Parathyroid adenoma (tissue), 2 donors: ENCODE results near the gene CEP135.

ENCODE experiments used
- H2AFZ ChIP-seq: fragments of 300-600 bp; sonication (generic); one replicate; pipeline ENCODE4 v1.7.0; 2017; ENCODE audit warnings: antibody characterized with exemption, mild to moderate bottlenecking
- H3K27ac ChIP-seq: fragments of 300-600 bp; sonication (generic); one replicate; pipeline ENCODE4 v1.7.0; 2017
- H3K27me3 ChIP-seq: fragments of 300-600 bp; sonication (generic); one replicate; pipeline ENCODE4 v1.7.0; 2017; ENCODE audit warnings: low read length; ENCODE audit not compliant: control insufficient read depth, insufficient read depth
- H3K36me3 ChIP-seq: fragments of 300-600 bp; sonication (generic); one replicate; pipeline ENCODE4 v1.7.0; 2017; ENCODE audit warnings: low read length; ENCODE audit not compliant: control insufficient read depth, insufficient read depth
- H3K4me1 ChIP-seq: fragments of 300-600 bp; sonication (generic); one replicate; pipeline ENCODE4 v1.7.0; 2017; ENCODE audit warnings: control low read depth
- H3K4me2 ChIP-seq: fragments of 300-600 bp; sonication (generic); one replicate; pipeline ENCODE4 v1.7.0; 2017; ENCODE audit warnings: low read length
- H3K4me3 ChIP-seq: fragments of 300-600 bp; sonication (generic); one replicate; pipeline ENCODE4 v1.7.0; 2017; ENCODE audit warnings: low read depth, low read length
- H3K79me2 ChIP-seq: fragments of 300-600 bp; sonication (generic); one replicate; pipeline ENCODE4 v1.7.0; 2017; ENCODE audit warnings: control low read depth
- H3K9ac ChIP-seq: fragments of 300-600 bp; sonication (generic); one replicate; pipeline ENCODE4 v1.7.0; 2017; ENCODE audit warnings: mild to moderate bottlenecking
- H3K9me3 ChIP-seq: fragments of 300-600 bp; sonication (generic); one replicate; pipeline ENCODE4 v1.7.0; 2017; ENCODE audit warnings: low read length; ENCODE audit not compliant: control insufficient read depth
- TF ChIP-seq, protein P1 (sequence below): fragments of 300-600 bp; sonication (generic); IDR thresholded peaks from one replicate; pipeline ENCODE4 v1.7.0; 2017; ENCODE audit warnings: antibody characterized with exemption, mild to moderate bottlenecking
- donor health status: primary hyperparathyroidism.

Gene CEP135

DNA sequence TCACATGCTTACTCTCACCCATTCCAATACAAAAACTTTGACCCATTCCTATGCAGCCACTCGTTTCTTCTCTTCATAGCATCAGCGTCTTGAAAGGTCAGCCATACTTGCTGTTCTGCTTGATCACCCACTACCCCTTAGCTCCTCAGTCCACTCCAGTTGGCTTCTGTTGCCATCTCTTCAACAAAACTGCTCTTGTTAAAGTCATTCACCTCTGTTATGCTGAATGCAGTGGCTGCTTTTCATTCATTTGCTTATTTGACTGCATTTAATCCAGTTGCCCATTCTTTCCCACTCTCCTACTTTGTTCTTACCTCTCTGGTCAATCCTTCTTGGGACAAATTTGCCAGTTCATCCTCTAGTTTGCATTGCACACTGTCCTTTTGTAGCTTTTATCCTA lies 24.9 kb downstream of the CEP135 start:
- TF ChIP-seq, protein P1, sequence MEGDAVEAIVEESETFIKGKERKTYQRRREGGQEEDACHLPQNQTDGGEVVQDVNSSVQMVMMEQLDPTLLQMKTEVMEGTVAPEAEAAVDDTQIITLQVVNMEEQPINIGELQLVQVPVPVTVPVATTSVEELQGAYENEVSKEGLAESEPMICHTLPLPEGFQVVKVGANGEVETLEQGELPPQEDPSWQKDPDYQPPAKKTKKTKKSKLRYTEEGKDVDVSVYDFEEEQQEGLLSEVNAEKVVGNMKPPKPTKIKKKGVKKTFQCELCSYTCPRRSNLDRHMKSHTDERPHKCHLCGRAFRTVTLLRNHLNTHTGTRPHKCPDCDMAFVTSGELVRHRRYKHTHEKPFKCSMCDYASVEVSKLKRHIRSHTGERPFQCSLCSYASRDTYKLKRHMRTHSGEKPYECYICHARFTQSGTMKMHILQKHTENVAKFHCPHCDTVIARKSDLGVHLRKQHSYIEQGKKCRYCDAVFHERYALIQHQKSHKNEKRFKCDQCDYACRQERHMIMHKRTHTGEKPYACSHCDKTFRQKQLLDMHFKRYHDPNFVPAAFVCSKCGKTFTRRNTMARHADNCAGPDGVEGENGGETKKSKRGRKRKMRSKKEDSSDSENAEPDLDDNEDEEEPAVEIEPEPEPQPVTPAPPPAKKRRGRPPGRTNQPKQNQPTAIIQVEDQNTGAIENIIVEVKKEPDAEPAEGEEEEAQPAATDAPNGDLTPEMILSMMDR: no peak
- H3K9me3 ChIP-seq: no peaks in the 10 kb centered on the region
- no peak overlapping the region for H3K4me2 ChIP-seq
- no peaks in the 10 kb centered on the region for H3K36me3 ChIP-seq
- no peaks in the 10 kb centered on the region for H3K4me1 ChIP-seq
- no peak overlapping the region for H2AFZ ChIP-seq
- H3K79me2 ChIP-seq: no peaks in the 10 kb centered on the region
- no peaks in the 10 kb centered on the region for H3K27me3 ChIP-seq
- H3K4me3 ChIP-seq: no peak overlapping the region
- H3K9ac ChIP-seq: no peak overlapping the region
- no peak overlapping the region for H3K27ac ChIP-seq

DNA sequence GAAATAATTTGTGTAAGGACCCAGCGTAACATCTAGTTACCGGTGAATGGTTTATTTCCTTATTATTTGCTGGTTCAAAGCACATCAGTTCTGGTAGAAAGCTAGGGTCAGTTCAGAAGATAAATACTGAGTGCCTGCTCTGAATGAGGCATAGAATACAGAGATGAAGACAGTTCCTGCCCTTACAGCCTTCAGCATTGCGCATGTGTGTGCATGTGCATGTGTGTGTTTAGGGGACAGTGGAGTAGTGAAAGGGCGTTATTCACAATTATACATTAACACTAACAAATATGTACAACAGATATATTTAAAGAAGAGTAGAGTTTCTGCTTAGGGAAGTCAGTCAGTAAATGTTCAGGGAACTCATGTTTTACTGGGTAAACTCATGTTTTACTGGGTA lies 29.1 kb downstream of the CEP135 start:
- Histone ChIP-seq H3K36me3 (no peaks in the 10 kb centered on the region), H3K79me2 (no peaks in the 10 kb centered on the region), H3K27me3 (no peaks in the 10 kb centered on the region), H3K4me3 (no peak overlapping the region), H3K27ac (no peak overlapping the region), H3K9me3 (no peaks in the 10 kb centered on the region), H3K4me1 (no peaks in the 10 kb centered on the region), H3K9ac (no peak overlapping the region), H2AFZ (no peak overlapping the region), H3K4me2 (no peak overlapping the region)
- TF ChIP-seq, protein P1: no peak

DNA sequence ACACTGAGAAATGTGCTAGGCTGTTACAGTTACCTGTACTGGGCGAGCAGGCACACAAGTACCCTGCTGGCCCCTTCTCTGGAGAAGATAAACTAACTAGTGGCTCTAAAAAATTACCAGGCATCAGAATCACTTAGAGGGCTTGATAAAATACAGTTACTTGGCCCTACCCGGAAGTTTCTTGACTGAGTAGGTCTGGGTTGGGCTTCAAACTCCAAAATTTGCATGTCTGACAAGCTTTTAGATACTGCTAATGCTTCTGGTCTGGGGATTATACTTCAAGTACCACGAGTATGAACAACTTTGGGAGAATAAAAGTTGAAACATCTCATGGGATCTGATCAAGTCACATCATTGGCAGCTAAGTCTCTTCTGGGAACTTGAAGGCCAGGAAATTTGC lies 30.8 kb downstream of the CEP135 start:
- Histone ChIP-seq H3K4me1 (no peaks in the 10 kb centered on the region), H3K9me3 (no peaks in the 10 kb centered on the region), H3K27ac (no peak overlapping the region), H3K36me3 (no peaks in the 10 kb centered on the region), H3K9ac (no peak overlapping the region), H2AFZ (no peak overlapping the region), H3K4me3 (no peak overlapping the region), H3K4me2 (no peak overlapping the region), H3K79me2 (no peaks in the 10 kb centered on the region), H3K27me3 (no peaks in the 10 kb centered on the region)
- TF ChIP-seq, protein P1: no peak

DNA sequence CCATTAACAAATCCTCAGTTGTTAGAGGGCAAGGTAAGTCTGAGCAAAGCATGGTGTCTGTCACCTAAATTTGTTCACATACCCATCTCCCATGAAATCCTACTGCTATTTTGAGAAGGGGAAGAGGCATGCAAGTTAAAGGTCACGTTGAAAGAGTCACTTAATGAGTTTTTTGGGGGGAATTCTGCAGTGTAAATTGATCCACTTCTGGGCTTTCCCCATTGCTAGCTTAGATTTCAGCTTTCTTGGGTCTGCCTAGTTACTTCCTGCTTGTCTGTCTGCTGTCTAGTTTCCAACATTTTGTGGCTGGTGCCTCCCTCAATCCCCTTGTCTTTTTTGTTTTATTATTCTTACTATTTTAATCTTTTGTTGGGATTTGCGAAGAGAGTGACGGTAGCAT lies 32.0 kb downstream of the CEP135 start:
- TF ChIP-seq, protein P1: no peak
- H3K4me3 ChIP-seq: no peak overlapping the region
- no peaks in the 10 kb centered on the region for H3K36me3 ChIP-seq

DNA sequence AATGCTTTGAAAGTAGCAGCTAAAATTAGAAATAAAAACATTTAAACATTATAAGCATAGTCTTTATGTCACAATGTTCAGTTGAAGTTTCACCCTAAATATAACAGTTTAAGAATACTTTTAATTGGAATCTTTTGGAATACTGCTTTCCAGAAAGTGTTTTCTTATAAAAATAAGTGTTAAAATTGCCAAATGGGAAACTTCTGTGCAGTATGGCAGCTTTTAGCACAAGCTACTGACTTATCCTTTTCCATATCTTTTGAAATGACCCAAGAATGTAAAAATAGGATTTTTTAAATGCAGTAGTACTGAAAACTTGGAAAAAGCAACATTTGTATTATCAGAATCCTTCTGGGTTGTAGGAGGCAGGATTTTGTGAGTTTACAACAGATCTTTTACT lies 34.2 kb downstream of the CEP135 start:
- Histone ChIP-seq H2AFZ (no peak overlapping the region), H3K36me3 (no peaks in the 10 kb centered on the region), H3K9ac (no peak overlapping the region), H3K4me1 (no peaks in the 10 kb centered on the region), H3K27ac (no peak overlapping the region), H3K27me3 (no peaks in the 10 kb centered on the region), H3K4me3 (no peak overlapping the region), H3K4me2 (no peak overlapping the region), H3K79me2 (no peaks in the 10 kb centered on the region), H3K9me3 (no peaks in the 10 kb centered on the region)
- TF ChIP-seq, protein P1: no peak

More for the DNA sequence above, 32.0 kb downstream of the CEP135 start:
- no peak overlapping the region for H3K9ac ChIP-seq
- no peaks in the 10 kb centered on the region for H3K9me3 ChIP-seq
- no peaks in the 10 kb centered on the region for H3K4me1 ChIP-seq
- no peak overlapping the region for H3K4me2 ChIP-seq
- no peaks in the 10 kb centered on the region for H3K79me2 ChIP-seq
- H3K27ac ChIP-seq: no peak overlapping the region
- H3K27me3 ChIP-seq: no peaks in the 10 kb centered on the region
- no peak overlapping the region for H2AFZ ChIP-seq
